SJSA1 (cell line): ENCODE data around the gene PTGIS. TPM values are rescaled to one million over a fixed set of nuclear protein-coding genes. Genes with fewer than 3 reads are reported as not detected.
"Not testable (repeated sequence)": the region's sequence is repeated elsewhere in the genome, so short reads cannot be mapped to it uniquely, and the experiment has no call there.

Experiments used
- DNase-seq, 2 experiments: peaks; one replicate each; pipeline ENCODE4 v3.0.0-alpha.2; 2015 to 2020; ENCODE audit warnings: low spot score in 2 of 2, low read depth in 1 of 2
- H3K27ac ChIP-seq: fragments of 250-450 bp; sonication (Bioruptor Pico); 2 replicates; pipeline ENCODE4 v1.5.1; 2020; ENCODE audit warnings: mild to moderate bottlenecking, moderate library complexity
- H3K27me3 ChIP-seq: fragments of 250-450 bp; sonication (Bioruptor Pico); replicated peaks from 2 replicates; pipeline ENCODE4 v1.5.1; 2020; ENCODE audit warnings: mild to moderate bottlenecking, moderate library complexity
- H3K36me3 ChIP-seq: fragments of 250-450 bp; sonication (Bioruptor Pico); 2 replicates; pipeline ENCODE4 v1.5.1; 2020; ENCODE audit warnings: mild to moderate bottlenecking
- H3K4me1 ChIP-seq: fragments of 250-450 bp; sonication (Bioruptor Pico); replicated peaks from 2 replicates; pipeline ENCODE4 v1.6.1; 2021; ENCODE audit warnings: mild to moderate bottlenecking
- H3K4me3 ChIP-seq: fragments of 250-450 bp; sonication (Bioruptor Pico); 2 replicates; pipeline ENCODE4 v1.5.1; 2020; ENCODE audit warnings: mild to moderate bottlenecking
- H3K9me3 ChIP-seq: fragments of 250-450 bp; sonication (Bioruptor Pico); replicated peaks from 2 replicates; pipeline ENCODE4 v1.5.1; 2020; ENCODE audit warnings: mild to moderate bottlenecking
- total RNA-seq: library from RNA; depleted of rRNA; stranded (reverse); fragments of >200 nt; shearing (Covaris generic); gene quantifications from 2 replicates; pipeline ENCODE4 v1.2.3, GENCODE V29; 2014

Gene PTGIS
- total RNA-seq, 1 experiment from 2014 or later = not detected

DNA sequence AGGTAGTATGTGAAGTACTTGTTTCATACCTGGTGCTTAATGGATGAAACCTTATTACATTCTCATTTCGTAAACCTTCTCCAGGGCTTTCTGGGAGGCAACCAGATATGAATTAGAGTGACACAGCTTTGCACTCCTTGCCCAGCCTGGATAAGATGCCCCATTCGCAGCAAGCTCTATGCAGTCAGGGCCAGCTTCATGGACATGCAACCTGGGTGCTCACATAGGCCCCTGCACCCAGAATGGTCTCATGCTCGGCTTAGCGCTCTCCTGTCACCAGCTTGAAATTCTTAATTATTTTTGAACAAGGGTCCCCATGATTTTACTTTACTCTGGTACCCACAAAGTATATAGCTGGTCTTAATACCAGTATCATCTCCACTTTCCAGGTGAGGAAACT lies 11.3 kb upstream of the PTGIS start:
- Histone ChIP-seq H3K4me3 (no peak overlapping the region), H3K4me1 (peaks cover 30% of the 10 kb centered on the region), H3K36me3 (no peaks in the 10 kb centered on the region), H3K27ac (no peak overlapping the region), H3K27me3 (no peaks in the 10 kb centered on the region), H3K9me3 (no peaks in the 10 kb centered on the region; the same call in 1 of the 2 replicates)
- DNase-seq = no peak

DNA sequence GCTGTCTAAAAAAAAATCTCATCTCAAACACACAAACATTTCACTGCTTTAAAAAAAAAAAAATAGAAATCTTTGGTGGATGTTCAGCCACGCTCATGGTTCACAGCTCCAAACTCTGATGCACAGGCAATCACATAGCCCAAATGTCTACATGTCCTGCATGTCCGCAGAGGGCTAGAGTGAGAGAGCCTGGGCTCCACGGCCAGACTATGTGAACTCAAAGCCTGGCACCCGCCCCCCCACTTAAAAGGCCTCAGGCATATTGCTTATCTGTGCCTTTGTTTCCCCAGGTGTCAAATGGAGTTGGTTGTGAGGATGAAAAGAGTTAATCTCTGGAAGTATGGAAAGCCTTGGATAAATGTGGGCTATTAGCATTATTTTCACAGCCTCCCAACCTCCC lies 10.5 kb upstream of the PTGIS start:
- Histone ChIP-seq H3K27ac (no peak overlapping the region), H3K27me3 (no peaks in the 10 kb centered on the region), H3K4me1 (peaks cover 24% of the 10 kb centered on the region)

DNA sequence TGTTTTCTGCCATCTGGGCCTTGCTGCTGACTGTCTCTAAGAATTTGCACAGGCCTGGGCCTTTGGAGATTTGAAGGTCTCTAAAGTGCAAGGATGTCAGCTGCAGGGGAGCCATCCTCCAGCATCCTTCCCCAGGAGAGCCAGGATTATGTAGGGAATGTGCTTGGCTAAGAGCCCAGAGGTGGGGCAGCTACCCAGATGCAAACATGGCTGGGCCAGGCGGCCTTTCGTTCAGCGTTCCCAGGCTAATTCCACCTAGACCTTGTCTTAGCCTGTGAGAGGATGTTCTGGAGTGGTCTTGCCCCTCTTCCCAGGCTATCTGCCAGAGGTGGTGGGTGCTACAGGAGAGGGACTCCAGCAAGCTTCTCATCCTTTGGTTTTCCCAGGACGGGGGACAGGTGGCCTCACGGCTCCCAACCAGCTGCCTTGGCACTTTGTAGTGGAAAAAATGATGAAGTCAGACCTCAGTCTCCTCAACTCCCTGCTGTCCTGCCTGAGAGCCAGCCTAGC lies 7.7 kb upstream of the PTGIS start:
- no peaks in the 10 kb centered on the region for H3K36me3 ChIP-seq
- no peak overlapping the region for H3K4me3 ChIP-seq
- H3K9me3 ChIP-seq = no peaks in the 10 kb centered on the region
- H3K4me1 ChIP-seq = peaks cover 19% of the 10 kb centered on the region
- no peak overlapping the region for H3K27ac ChIP-seq
- no peak for DNase-seq
- no peaks in the 10 kb centered on the region for H3K27me3 ChIP-seq

More for the DNA sequence above, 10.5 kb upstream of the PTGIS start:
- no peaks in the 10 kb centered on the region; the same call in 1 of the 2 replicates for H3K9me3 ChIP-seq
- H3K36me3 ChIP-seq = no peaks in the 10 kb centered on the region
- no peak for DNase-seq
- no peak overlapping the region for H3K4me3 ChIP-seq

DNA sequence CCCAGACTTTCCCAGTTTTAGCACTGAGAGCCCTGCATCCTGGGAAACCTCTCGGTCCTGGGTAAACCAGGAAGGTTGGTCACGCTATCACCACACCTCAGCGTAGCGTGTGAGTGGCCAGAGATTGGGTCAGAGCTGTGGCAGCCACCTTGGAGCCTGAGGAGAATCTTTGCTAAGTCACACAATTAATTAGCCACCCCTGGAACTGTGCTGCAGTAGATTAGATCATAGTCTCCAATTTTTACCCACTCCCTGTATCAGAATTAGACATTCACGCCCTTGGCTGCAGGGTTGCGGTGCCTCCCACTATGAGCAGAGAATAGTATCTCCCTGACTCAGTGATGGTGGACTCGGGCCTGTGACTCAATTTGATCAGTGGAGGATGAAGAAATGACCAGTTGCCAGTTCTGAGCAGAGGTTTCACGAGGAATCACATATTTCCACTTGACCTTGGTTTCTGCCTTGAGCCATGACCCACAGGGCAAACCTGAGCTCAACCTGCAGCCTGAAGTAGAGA lies 6.0 kb upstream of the PTGIS start:
- Histone ChIP-seq H3K36me3 (no peaks in the 10 kb centered on the region), H3K4me3 (no peak overlapping the region), H3K4me1 (peaks cover 11% of the 10 kb centered on the region), H3K27me3 (no peaks in the 10 kb centered on the region; the same call in 1 of the 2 replicates), H3K27ac (no peak overlapping the region), H3K9me3 (no peaks in the 10 kb centered on the region)
- DNase-seq = no peak

DNA sequence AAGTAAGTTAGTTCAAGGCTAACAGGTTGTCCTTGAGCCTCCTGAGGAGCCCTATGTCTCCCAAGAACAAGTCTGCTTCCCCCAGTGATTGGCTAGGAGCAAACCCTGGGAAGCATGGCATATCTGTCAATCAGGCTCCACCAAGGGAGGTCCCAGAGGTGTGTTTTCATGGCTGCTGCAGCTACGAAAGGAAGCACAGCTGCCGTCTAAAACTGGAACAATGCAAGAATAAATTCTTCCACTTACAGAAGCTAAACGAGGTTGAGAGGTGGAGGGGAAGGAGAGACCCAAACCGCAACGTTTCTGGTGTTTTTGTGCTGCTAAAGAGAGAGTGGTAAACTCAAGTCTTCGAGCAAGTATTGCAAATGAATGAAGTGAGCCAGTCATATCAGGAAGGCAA lies 4.9 kb upstream of the PTGIS start:
- no peak for DNase-seq
- Histone ChIP-seq H3K36me3 (no peaks in the 10 kb centered on the region), H3K9me3 (no peaks in the 10 kb centered on the region), H3K4me3 (no peak overlapping the region), H3K27me3 (no peaks in the 10 kb centered on the region; the same call in 1 of the 2 replicates), H3K4me1 (peaks cover 11% of the 10 kb centered on the region), H3K27ac (no peak overlapping the region)

DNA sequence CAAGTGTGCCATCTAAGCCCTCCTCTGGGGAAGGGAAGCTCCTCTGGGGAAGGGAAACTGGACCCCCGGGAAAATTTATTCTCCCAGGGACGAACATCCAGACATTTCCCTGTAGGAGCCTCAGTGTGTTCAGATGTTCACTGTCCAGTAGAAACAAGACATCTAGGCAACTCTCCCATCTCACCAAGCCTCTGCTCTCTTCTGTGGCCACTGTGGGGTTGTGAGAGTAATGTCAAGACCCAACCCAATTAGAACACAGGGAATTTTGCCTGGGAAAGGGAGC lies 3.6 kb upstream of the PTGIS start:
- DNase-seq = no peak
- Histone ChIP-seq H3K36me3 (no peaks in the 10 kb centered on the region), H3K4me3 (no peak overlapping the region), H3K27ac (no peak overlapping the region), H3K4me1 (peaks cover 9% of the 10 kb centered on the region), H3K9me3 (no peaks in the 10 kb centered on the region), H3K27me3 (peaks cover under 1% of the 10 kb centered on the region; the same call in 1 of the 2 replicates)

DNA sequence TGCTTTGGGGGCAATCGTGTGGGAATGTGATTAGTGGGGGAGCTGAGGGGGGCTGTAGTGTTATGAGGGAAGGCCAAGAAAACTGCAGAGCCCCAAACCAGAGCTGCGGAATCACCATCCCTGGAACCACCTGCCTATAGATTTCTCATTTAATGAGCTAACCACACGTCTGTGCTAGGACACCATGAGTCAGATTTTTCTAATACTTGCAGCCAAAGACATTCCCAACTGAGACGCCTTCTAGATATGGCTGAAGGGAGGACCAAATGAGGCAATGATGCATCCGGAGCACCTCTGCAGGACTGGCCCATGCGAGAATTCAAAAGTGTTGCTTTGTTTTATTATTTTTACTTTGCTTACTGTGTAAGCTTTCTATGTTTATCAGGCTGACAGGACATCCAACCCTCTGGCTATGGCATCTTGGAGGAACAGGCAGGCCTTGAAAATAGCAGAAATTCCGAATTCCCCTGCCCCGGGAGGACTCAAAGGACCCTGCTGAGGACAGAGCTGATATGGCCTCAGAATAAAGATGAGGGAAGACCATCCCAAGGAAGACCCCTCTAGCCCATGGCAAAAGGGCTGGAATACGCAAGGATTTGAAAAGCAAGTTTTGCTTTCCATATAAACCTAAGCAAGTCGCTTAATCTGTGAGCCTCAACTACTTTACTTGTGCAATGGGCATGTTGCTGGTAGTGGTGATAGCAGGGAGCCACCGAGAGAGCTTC lies 3.1 kb upstream of the PTGIS start:
- no peak overlapping the region for H3K4me3 ChIP-seq
- H3K36me3 ChIP-seq = no peaks in the 10 kb centered on the region
- H3K9me3 ChIP-seq = no peaks in the 10 kb centered on the region
- DNase-seq = no peak
- H3K27ac ChIP-seq = no peak overlapping the region
- peaks cover 5% of the 10 kb centered on the region for H3K4me1 ChIP-seq
- peaks cover 2% of the 10 kb centered on the region; the same call in 1 of the 2 replicates for H3K27me3 ChIP-seq

DNA sequence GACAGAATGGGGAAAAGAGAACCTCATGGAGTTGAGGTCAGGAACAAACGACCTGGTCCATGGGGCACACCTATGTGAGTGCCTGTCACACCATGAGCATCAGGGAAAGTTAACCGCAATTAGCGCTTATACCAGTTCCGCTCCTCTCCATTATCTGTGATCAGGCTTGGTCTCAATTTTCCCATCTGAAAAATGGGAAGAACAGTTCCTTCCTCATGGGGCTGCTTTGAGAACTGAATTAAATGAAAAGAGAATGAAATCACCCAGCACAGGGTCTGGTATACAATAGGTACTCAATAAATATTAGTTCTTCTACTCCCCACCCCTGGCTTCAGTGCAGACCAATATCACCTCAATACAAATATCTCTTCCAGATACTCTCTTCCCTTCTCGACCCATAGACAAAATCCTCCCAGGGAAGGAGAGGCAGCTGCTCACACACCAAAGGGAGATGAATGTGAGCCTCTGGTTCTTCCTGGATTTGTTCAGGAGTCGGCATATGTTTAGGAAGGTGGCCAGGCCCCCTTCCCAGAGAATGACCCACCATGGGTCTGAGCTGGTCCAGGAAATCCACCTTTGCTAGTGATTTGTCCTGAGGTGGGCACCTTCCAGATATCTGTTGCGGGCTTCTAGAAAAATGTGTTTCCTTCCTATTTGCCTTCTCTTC lies 2.4 kb upstream of the PTGIS start:
- Histone ChIP-seq H3K4me3 (no peak overlapping the region), H3K4me1 (no peaks in the 10 kb centered on the region; the same call in 1 of the 2 replicates), H3K36me3 (no peaks in the 10 kb centered on the region), H3K27ac (no peak overlapping the region), H3K9me3 (no peaks in the 10 kb centered on the region), H3K27me3 (peaks cover 2% of the 10 kb centered on the region; the same call in 1 of the 2 replicates)
- no peak for DNase-seq

DNA sequence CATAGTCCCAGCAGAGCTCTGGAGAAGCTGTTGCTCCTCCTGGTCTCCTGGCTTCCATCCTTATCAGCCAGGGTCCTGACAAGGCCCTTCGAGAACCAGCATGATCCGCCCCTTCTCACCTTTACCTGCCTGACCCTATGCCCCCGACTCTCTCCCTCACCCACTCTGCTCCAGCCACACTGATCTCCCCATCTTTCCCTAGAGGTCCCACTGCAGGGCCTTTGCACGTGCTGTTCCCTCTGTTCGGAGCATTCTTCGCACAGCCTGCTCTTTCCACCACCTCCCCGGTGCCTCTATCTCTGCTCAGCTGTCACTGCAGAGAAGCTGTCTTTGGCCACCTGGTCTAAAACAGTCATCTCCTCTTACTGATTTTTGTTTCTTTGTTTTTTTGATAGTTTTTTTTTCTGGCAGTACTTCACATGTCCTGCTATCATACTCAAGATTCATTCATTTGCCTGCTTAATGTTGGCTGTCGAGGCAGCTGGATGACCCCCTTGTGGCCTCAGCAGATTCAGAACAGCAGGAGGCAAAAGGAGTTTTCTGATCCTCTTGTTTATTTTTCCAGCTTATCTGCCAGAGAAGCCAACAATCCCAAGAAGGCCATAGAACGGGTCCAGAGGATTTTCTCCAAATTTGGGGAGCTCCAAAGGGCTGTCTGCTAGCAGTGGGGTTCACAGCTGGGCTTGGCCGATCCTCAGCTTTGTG lies 1.6 kb upstream of the PTGIS start:
- Histone ChIP-seq H3K27me3 (peaks cover 2% of the 10 kb centered on the region; the same call in 1 of the 2 replicates), H3K4me3 (no peak overlapping the region), H3K36me3 (no peaks in the 10 kb centered on the region), H3K27ac (no peak overlapping the region), H3K4me1 (no peaks in the 10 kb centered on the region), H3K9me3 (no peaks in the 10 kb centered on the region)
- no peak for DNase-seq

DNA sequence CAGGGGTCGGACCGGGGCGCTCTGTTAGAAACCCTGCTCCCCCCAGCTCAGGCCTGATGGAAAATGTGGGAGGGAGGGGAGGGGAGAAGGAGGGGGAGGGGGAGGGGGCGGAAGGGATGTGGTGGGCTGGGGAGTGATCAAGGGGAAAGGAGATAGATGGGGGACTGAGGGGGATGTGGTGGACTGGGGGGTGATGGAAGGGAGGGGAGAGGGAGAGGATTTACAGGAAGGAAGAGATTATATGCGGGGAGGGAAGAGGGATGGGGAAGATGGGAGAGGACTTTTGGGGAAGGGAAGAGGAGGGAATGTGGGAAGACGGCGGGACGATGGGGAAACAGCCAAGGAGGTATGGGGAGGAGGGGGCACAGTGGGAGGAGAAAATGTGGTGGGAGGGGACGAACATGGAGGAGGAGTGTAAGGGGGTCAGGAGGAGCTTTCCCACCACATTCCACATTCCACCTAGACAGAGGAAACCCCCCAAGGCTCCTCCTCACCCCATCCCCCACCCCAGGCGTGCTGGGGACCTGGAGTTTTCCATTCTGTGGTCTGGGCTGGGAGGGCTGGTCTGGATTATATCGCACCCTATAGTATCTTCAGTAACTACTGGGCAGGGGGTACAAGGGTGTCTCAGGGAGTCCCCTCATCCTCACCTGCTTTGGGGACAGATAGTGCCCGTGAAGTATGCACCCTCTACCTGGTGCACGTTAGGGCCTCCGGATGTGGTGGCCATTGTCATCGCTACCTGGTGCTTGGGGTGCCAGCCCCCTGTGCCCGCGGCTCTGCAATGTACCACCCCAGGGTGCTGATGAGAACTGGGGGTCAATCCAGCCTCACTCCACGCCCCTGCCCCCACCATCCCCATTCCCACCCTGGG lies 578 bp upstream of the PTGIS start:
- Histone ChIP-seq H3K4me3 (no peak overlapping the region), H3K9me3 (no peaks in the 10 kb centered on the region), H3K27me3 (peaks cover 2% of the 10 kb centered on the region; the same call in 1 of the 2 replicates), H3K4me1 (no peaks in the 10 kb centered on the region), H3K27ac (no peak overlapping the region), H3K36me3 (no peaks in the 10 kb centered on the region)
- no peak for DNase-seq

DNA sequence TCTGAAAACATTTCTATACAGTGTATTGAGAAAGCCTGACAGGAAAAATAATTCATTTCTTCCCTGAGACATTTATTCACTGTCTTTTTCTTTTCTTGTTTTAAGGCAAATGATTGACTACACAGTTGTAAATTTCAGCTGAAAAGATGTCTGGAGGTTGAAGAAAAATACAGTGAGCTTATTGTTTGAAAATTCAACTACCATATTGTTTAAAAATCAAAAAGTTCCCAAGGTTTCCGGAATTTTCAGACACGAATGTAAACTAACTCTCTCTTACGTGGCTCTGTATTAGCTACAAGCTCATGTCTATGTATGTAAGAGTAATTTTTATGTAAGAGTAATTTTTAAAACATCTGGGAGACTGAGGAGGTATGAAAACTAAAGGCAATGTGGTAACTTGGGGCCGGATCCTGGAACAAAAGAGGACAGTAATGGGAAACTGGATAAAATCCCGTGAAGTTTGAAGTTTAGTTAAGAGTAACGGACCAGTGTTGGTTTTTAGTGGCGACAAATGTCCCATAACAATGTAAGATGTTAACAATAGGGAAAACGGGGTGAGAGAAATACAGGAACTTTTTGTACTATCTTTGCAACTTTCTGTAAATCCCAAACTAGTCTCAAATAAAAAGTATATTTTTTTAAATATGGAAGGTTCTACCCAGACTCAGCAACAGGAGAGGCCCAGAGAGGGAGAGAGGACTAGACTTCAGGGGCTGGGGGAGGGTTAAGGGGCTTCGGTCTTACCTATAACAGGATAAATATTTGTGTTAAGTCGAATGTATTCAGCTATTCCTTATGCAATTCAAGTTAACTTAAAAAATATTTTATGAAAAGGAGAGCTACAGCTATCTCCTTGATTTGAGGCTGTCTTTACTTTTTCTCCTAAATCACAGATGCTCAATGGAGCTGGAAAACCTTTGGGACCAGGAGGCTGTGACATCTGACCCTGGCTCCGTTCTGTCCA lies 1.3 kb downstream of the PTGIS start:
- Histone ChIP-seq H3K27me3 (peaks cover 2% of the 10 kb centered on the region; the same call in 1 of the 2 replicates), H3K4me1 (peaks cover 10% of the 10 kb centered on the region), H3K4me3 (no peak overlapping the region), H3K27ac (no peak overlapping the region), H3K9me3 (no peaks in the 10 kb centered on the region), H3K36me3 (no peaks in the 10 kb centered on the region)
- no peak for DNase-seq

DNA sequence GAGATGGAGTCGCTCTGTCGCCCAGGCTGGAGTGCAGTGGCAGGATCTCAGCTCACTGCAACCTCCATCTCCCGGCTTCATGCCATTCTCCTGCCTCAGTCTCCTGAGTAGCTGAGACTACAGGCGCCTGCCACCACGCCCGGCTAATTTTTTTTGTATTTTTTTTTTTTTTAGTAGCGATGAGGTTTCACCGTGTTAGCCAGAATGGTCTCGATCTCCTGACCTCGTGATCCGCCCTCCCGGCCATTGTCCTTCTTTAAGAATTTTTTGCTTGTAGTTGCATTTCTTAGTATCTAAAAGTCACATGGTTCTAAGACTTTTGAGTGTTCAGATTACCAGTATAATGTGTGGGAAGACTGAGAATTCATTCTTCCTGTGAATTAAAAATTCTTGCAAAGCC lies 2.9 kb downstream of the PTGIS start:
- DNase-seq, H3K27me3 ChIP-seq, H3K27ac ChIP-seq, H3K4me3 ChIP-seq, H3K36me3 ChIP-seq, H3K9me3 ChIP-seq: not testable (repeated sequence)
- H3K4me1 ChIP-seq = peaks cover 13% of the 10 kb centered on the region
